ENCODE results near the gene RPP30. TPM values are rescaled to one million over a fixed set of nuclear protein-coding genes. Genes with fewer than 3 reads are reported as not detected.
A peak's percentile ranks its signal among the peaks of the same experiment; 100 is the strongest.

RPP30 gene
- total and polyA plus RNA-seq, 2 of the 13 experiments (the other 11 are each of a cell fraction or from before 2014, with no cell fraction given): 27.1 to 65.0 TPM

GRCh38 chr10:90920986-90921666 lies 49.4 kb downstream of the RPP30 start, which contains the start of gene ANKRD1 (continued):
- TF ChIP-seq STAT6 (CRISPR knock-in tag; IDR thresholded peaks at IDR 0.05; ENCODE audit: borderline replicate concordance) (peak; percentile 53; the same call in 1 of the 2 replicates), ZFP1 (CRISPR knock-in tag; IDR thresholded peaks at IDR 0.05) (peak; percentile 70; the same call in 1 of the 2 replicates), GMEB1 (CRISPR knock-in tag; IDR thresholded peaks at IDR 0.05; ENCODE audit: borderline replicate concordance) (no peak), RARG (CRISPR knock-in tag; IDR thresholded peaks at IDR 0.05; ENCODE audit: low read depth) (no peak), ZNF83 (CRISPR knock-in tag; IDR thresholded peaks at IDR 0.05; ENCODE audit: borderline replicate concordance) (no peak), ZNF24 (IDR thresholded peaks at IDR 0.05) (no peak), CEBPB (IDR thresholded peaks at IDR 0.05; ENCODE audit: borderline replicate concordance, low read depth, low read length) (peak; percentile 95), ZNF547 (CRISPR knock-in tag; IDR thresholded peaks at IDR 0.05) (no peak), HMG20A (CRISPR knock-in tag; IDR thresholded peaks at IDR 0.05; ENCODE audit: borderline replicate concordance) (peak; percentile 87; the same call in 1 of the 2 replicates), SP4 (CRISPR knock-in tag; IDR thresholded peaks at IDR 0.05) (no peak), ZSCAN12 (CRISPR knock-in tag; IDR thresholded peaks at IDR 0.05) (no peak), ZNF781 (CRISPR knock-in tag; IDR thresholded peaks at IDR 0.05; ENCODE audit: borderline replicate concordance, not compliant biosample characterization) (no peak), ZGPAT (CRISPR knock-in tag; IDR thresholded peaks at IDR 0.05) (peak; percentile 82), ZNF451 (CRISPR knock-in tag; IDR thresholded peaks at IDR 0.05) (no peak), RELA (CRISPR knock-in tag; IDR thresholded peaks at IDR 0.05) (no peak), MED8 (CRISPR knock-in tag; IDR thresholded peaks at IDR 0.05; ENCODE audit: insufficient replicate concordance) (no peak), AHDC1 (CRISPR knock-in tag; IDR thresholded peaks at IDR 0.05; ENCODE audit: borderline replicate concordance) (peak; percentile 91), ZNF777 (CRISPR knock-in tag; IDR thresholded peaks at IDR 0.05) (no peak)

Data from HepG2 (cell line).